IMR-90 (cell line): ENCODE measurements around the gene KIAA1614. TPM values are rescaled to one million over a fixed set of nuclear protein-coding genes. Genes with fewer than 3 reads are reported as not detected.

ENCODE experiments used
- ATAC-seq: fragments of 200-7000 bp; cut with Tn5 transposase; 2 replicates; pipeline ENCODE4 v1.9.1; 2020; ENCODE audit warnings: low read depth, mild to moderate bottlenecking, moderate library complexity
- BruUV-seq: library from RNA; stranded (reverse); fragments of 400-500 nt; replicated peaks from 2 replicates; lab custom pipeline; 2021; lab: Mats Ljungman, UMichigan
- CTCF ChIA-PET: fragments of 300-600 bp; formaldehyde crosslinking; extraction: SDS; loops from one replicate; lab custom pipeline; 2021; ENCODE audit warnings: antibody characterized with exemption; lab: Yijun Ruan, JAX
- POLR2A ChIA-PET: fragments of 300-600 bp; sonication (Branson Sonifier 250); formaldehyde crosslinking; loops from one replicate; lab custom pipeline; 2022; ENCODE audit warnings: antibody characterized with exemption; ENCODE audit not compliant: unreplicated experiment; lab: Charles Lee
- DNase-seq: peaks from one replicate; pipeline ENCODE4 v3.0.0; 2013
- H2AFZ ChIP-seq: replicated peaks from 2 replicates; pipeline ENCODE3; 2013; ENCODE audit warnings: low read length, mild to moderate bottlenecking; ENCODE audit not compliant: poor library complexity
- H2AK5ac ChIP-seq: 2 replicates; pipeline ENCODE4 v1.6.1; 2013; ENCODE audit warnings: low read depth, low read length, inconsistent platforms
- H2AK9ac ChIP-seq: replicated peaks from 2 replicates; pipeline ENCODE3; 2013; ENCODE audit warnings: mild to moderate bottlenecking, low read depth, low read length, moderate library complexity; ENCODE audit not compliant: poor library complexity
- H2BK120ac ChIP-seq: 2 replicates; pipeline ENCODE4 v1.6.1; 2013; ENCODE audit warnings: low read depth, low read length, inconsistent platforms
- H2BK15ac ChIP-seq: 3 replicates; pipeline ENCODE4 v1.6.1; 2013; ENCODE audit warnings: low read depth, low read length, inconsistent platforms
- H2BK20ac ChIP-seq: 2 replicates; pipeline ENCODE4 v1.6.1; 2013; ENCODE audit warnings: low read depth, mild to moderate bottlenecking, inconsistent platforms, low read length, moderate library complexity
- H2BK5ac ChIP-seq: 2 replicates; pipeline ENCODE4 v1.6.1; 2013; ENCODE audit warnings: mild to moderate bottlenecking, low read depth, low read length, inconsistent platforms; ENCODE audit not compliant: poor library complexity, severe bottlenecking
- H3K14ac ChIP-seq: replicated peaks from 2 replicates; pipeline ENCODE4 v1.6.1; 2013; ENCODE audit warnings: low read depth, low read length, inconsistent platforms
- H3K18ac ChIP-seq: 2 replicates; pipeline ENCODE4 v1.6.1; 2013; ENCODE audit warnings: low read depth, low read length, control low read depth
- H3K23ac ChIP-seq: 2 replicates; pipeline ENCODE4 v1.6.1; 2013; ENCODE audit warnings: low read depth, low read length, inconsistent platforms
- H3K27ac ChIP-seq: 2 replicates; pipeline ENCODE4 v1.5.1; 2013; ENCODE audit warnings: mild to moderate bottlenecking, control low read depth, low read length; ENCODE audit not compliant: insufficient read depth
- H3K27me3 ChIP-seq: 2 replicates; pipeline ENCODE4 v1.6.1; 2013; ENCODE audit warnings: low read length; ENCODE audit not compliant: control insufficient read depth, insufficient read depth
- H3K36me3 ChIP-seq: 2 replicates; pipeline ENCODE4 v1.6.1; 2013; ENCODE audit warnings: low read length, mixed read lengths; ENCODE audit not compliant: control insufficient read depth, insufficient read depth
- H3K4ac ChIP-seq: 2 replicates; pipeline ENCODE4 v1.6.1; 2013; ENCODE audit warnings: low read depth, low read length, inconsistent platforms
- H3K4me1 ChIP-seq: 2 replicates; pipeline ENCODE4 v1.6.1; 2013; ENCODE audit warnings: low read length, mixed read lengths; ENCODE audit not compliant: control insufficient read depth, insufficient read depth
- H3K4me2 ChIP-seq: 2 replicates; pipeline ENCODE4 v1.6.1; 2013; ENCODE audit warnings: low read depth, mild to moderate bottlenecking, control low read depth, low read length, moderate library complexity
- H3K4me3 ChIP-seq: 2 replicates; pipeline ENCODE4 v1.5.1; 2013; ENCODE audit warnings: low read depth, mild to moderate bottlenecking, control low read depth, low read length, moderate library complexity; ENCODE audit not compliant: insufficient read depth
- H3K56ac ChIP-seq: 2 replicates; pipeline ENCODE4 v1.6.1; 2013; ENCODE audit warnings: low read length, inconsistent platforms; ENCODE audit not compliant: insufficient read depth; ENCODE audit errors: extremely low read depth
- H3K79me1 ChIP-seq, 2 experiments: 2 replicates each; pipeline ENCODE4 v1.6.1; 2013; ENCODE audit warnings: low read length in 2 of 2, inconsistent platforms in 1 of 2, low read depth in 1 of 2
- H3K9ac ChIP-seq: 2 replicates; pipeline ENCODE4 v1.6.1; 2013; ENCODE audit warnings: low read depth, low read length, control low read depth
- H3K9me1 ChIP-seq: 2 replicates; pipeline ENCODE4 v1.6.1; 2013; ENCODE audit warnings: low read length, inconsistent platforms; ENCODE audit not compliant: insufficient read depth
- H3K9me3 ChIP-seq: 2 replicates; pipeline ENCODE4 v1.6.1; 2013; ENCODE audit warnings: low read length; ENCODE audit not compliant: control insufficient read depth, insufficient read depth
- H4K20me1 ChIP-seq: 2 replicates; pipeline ENCODE4 v1.6.1; 2013; ENCODE audit warnings: low read length, inconsistent platforms; ENCODE audit not compliant: insufficient read depth
- H4K5ac ChIP-seq: 2 replicates; pipeline ENCODE4 v1.6.1; 2013; ENCODE audit warnings: mild to moderate bottlenecking, low read depth, low read length, control low read depth
- H4K8ac ChIP-seq, 2 experiments: 2 replicates each; pipeline ENCODE4 v1.6.1; 2013; ENCODE audit warnings: low read depth in 2 of 2, low read length in 2 of 2, control low read depth in 1 of 2, inconsistent platforms in 1 of 2
- H4K91ac ChIP-seq: 2 replicates; pipeline ENCODE4 v1.6.1; 2013; ENCODE audit warnings: low read depth, low read length, inconsistent platforms; ENCODE audit not compliant: insufficient read depth
- CEBPB ChIP-seq: IDR thresholded peaks from 2 replicates; pipeline ENCODE4 v1.6.1; 2012; ENCODE audit warnings: low read depth, low read length, improper control_type of control experiment
- CHD1 ChIP-seq: IDR thresholded peaks from 2 replicates; pipeline ENCODE4 v1.6.1; 2012; ENCODE audit warnings: low read depth, low read length, improper control_type of control experiment
- CTCF ChIP-seq: conservative IDR thresholded peaks from 2 replicates; pipeline ENCODE4 v1.5.1; 2012; ENCODE audit warnings: mild to moderate bottlenecking, low read depth, low read length, improper control_type of control experiment
- FOS ChIP-seq: fragments of 150-350 bp; IDR thresholded peaks from 2 replicates; pipeline ENCODE4 v1.6.1; 2016; ENCODE audit warnings: low read depth, low read length
- MAFK ChIP-seq: IDR thresholded peaks from 2 replicates; pipeline ENCODE4 v1.6.1; 2012; ENCODE audit warnings: low read depth, low read length, improper control_type of control experiment
- MAZ ChIP-seq: IDR thresholded peaks from 2 replicates; pipeline ENCODE4 v1.6.1; 2012; ENCODE audit warnings: low read depth, mild to moderate bottlenecking, low read length, improper control_type of control experiment, moderate library complexity, borderline replicate concordance
- MXI1 ChIP-seq: IDR thresholded peaks from 2 replicates; pipeline ENCODE4 v1.6.1; 2012; ENCODE audit warnings: low read depth, mild to moderate bottlenecking, low read length, moderate library complexity, borderline replicate concordance
- NFE2L2 ChIP-seq: fragments of 150-350 bp; IDR thresholded peaks from 2 replicates; pipeline ENCODE4 v1.6.1; 2016; ENCODE audit warnings: low read depth, mild to moderate bottlenecking, low read length
- RAD21 ChIP-seq: IDR thresholded peaks from 2 replicates; pipeline ENCODE4 v1.6.1; 2012; ENCODE audit warnings: low read length, improper control_type of control experiment
- RCOR1 ChIP-seq: IDR thresholded peaks from 2 replicates; pipeline ENCODE4 v1.6.1; 2012; ENCODE audit warnings: mild to moderate bottlenecking, low read length, improper control_type of control experiment; ENCODE audit not compliant: insufficient replicate concordance
- SMC3 ChIP-seq: fragments of 150-350 bp; IDR thresholded peaks from 2 replicates; pipeline ENCODE4 v1.6.1; 2016; ENCODE audit warnings: low read depth, mild to moderate bottlenecking, antibody characterized with exemption, low read length, moderate library complexity
- WGBS, 2 experiments: methylation state at CpG; one replicate each; pipeline versions ENCODE4 v1.1.5 to v1.1.7; 2013; ENCODE audit warnings: missing lambda C conversion rate in 2 of 2; ENCODE audit not compliant: insufficient read length in 1 of 2; ENCODE audit errors: extremely low coverage in 2 of 2; 5-methylcytosine and 5-hydroxymethylcytosine counted together
- dilution Hi-C: fragments of 300-500 bp; cut with HindIII; formaldehyde crosslinking; loops from one replicate; pipeline ENCODE4 v1.14.3; 2018; ENCODE audit warnings: low sequenced_read_pairs; ENCODE audit not compliant: unreplicated experiment
- in situ Hi-C: fragments of 300-500 bp; cut with MboI; formaldehyde crosslinking; loops from 3 replicates; pipeline ENCODE4 v1.14.3; 2019; ENCODE audit warnings: low sequenced_read_pairs, inconsistent platforms, mixed read lengths
- intact Hi-C: fragments of 100-400 bp; cut with micrococcal nuclease; formaldehyde crosslinking; loops from 2 replicates; pipeline ENCODE4 v1.10.0; 2022
- polyA plus RNA-seq, 3 experiments: library from polyadenylated mRNA; depleted of rRNA; stranded (reverse); fragments of >200 nt; gene quantifications; 2 replicates each; pipeline ENCODE4 v1.2.3, GENCODE V29; 2012; ENCODE audit warnings: low replicate concordance in 1 of 3
- total RNA-seq: library from RNA; depleted of rRNA; stranded (reverse); fragments of >200 nt; gene quantifications from 2 replicates; pipeline ENCODE4 v1.2.3, GENCODE V29; 2012
- TF ChIP-seq, protein P1 (sequence below): fragments of 150-350 bp; IDR thresholded peaks from 2 replicates; pipeline ENCODE4 v1.6.1; 2016; ENCODE audit warnings: low read depth, mild to moderate bottlenecking, low read length, moderate library complexity, borderline replicate concordance
- TF ChIP-seq, protein P2 (sequence below): fragments of 150-350 bp; IDR thresholded peaks from 2 replicates; pipeline ENCODE4 v1.6.1; 2017; ENCODE audit warnings: mild to moderate bottlenecking, antibody characterized with exemption, low read length, low read depth

KIAA1614 gene
- total and polyA plus RNA-seq, 2 of the 4 experiments (the other 2 are of a cell fraction): 1.8 to 3.5 TPM

GRCh38 chr1:180909005-180909414 is 3.7 kb upstream of the KIAA1614 start:
- no peak for TF ChIP-seq RAD21
- TF ChIP-seq NFE2L2: no peak
- no peak for TF ChIP-seq CHD1
- no peak for TF ChIP-seq CTCF
- no peak for TF ChIP-seq CEBPB
- no peak for TF ChIP-seq RCOR1
- TF ChIP-seq, protein P1, sequence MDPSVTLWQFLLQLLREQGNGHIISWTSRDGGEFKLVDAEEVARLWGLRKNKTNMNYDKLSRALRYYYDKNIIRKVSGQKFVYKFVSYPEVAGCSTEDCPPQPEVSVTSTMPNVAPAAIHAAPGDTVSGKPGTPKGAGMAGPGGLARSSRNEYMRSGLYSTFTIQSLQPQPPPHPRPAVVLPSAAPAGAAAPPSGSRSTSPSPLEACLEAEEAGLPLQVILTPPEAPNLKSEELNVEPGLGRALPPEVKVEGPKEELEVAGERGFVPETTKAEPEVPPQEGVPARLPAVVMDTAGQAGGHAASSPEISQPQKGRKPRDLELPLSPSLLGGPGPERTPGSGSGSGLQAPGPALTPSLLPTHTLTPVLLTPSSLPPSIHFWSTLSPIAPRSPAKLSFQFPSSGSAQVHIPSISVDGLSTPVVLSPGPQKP: no peak
- TF ChIP-seq, protein P2, sequence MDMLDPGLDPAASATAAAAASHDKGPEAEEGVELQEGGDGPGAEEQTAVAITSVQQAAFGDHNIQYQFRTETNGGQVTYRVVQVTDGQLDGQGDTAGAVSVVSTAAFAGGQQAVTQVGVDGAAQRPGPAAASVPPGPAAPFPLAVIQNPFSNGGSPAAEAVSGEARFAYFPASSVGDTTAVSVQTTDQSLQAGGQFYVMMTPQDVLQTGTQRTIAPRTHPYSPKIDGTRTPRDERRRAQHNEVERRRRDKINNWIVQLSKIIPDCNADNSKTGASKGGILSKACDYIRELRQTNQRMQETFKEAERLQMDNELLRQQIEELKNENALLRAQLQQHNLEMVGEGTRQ: no peak
- no peak for TF ChIP-seq MAFK
- no peak for TF ChIP-seq FOS
- no peak for TF ChIP-seq MXI1
- TF ChIP-seq SMC3: no peak
- TF ChIP-seq MAZ: no peak
- no peak overlapping the region for H4K5ac ChIP-seq
- H3K4me3 ChIP-seq: no peak overlapping the region
- BruUV-seq: no TSS peak
- H3K36me3 ChIP-seq: no peaks in the 10 kb centered on the region
- H3K18ac ChIP-seq: no peak overlapping the region
- 60% methylated on average over 2 of the region's 3 CpGs; no CpG with 5 or more reads in 1 of the 2 experiments for WGBS, 2 experiments
- DNase-seq (no peak), ATAC-seq (no peak)
- peaks cover 5% of the 10 kb centered on the region for H3K4me1 ChIP-seq
- CTCF ChIA-PET: no interaction called here
- no peak overlapping the region for H2BK120ac ChIP-seq
- no peak overlapping the region for H2BK5ac ChIP-seq
- no peak overlapping the region for H2AK9ac ChIP-seq
- H3K56ac ChIP-seq: no peak overlapping the region
- no peak overlapping the region for H2AFZ ChIP-seq
- dilution Hi-C loops: no loop called here
- no peak overlapping the region for H4K91ac ChIP-seq
- peaks cover 4% of the 10 kb centered on the region; the same call in 1 of the 2 replicates for H3K9me1 ChIP-seq
- no peak overlapping the region for H2AK5ac ChIP-seq
- in situ Hi-C loops: no loop called here
- no peaks in the 10 kb centered on the region for H3K9me3 ChIP-seq
- H3K4me2 ChIP-seq: no peak overlapping the region
- no peak overlapping the region for H3K4ac ChIP-seq
- peaks cover 3 to 21% of the 10 kb centered on the region in 2 experiments; a peak in 3 of 4 replicates for H3K79me1 ChIP-seq
- no peak overlapping the region for H2BK20ac ChIP-seq
- no peaks in the 10 kb centered on the region for H4K20me1 ChIP-seq
- no peaks in the 10 kb centered on the region for H3K27me3 ChIP-seq
- intact Hi-C loops: no loop called here
- H3K23ac ChIP-seq: no peak overlapping the region
- no peak overlapping the region for H3K27ac ChIP-seq
- no peak overlapping the region for H3K14ac ChIP-seq
- no peak overlapping the region for H4K8ac ChIP-seq
- no peak overlapping the region for H2BK15ac ChIP-seq
- H3K9ac ChIP-seq: no peak overlapping the region
- POLR2A ChIA-PET: no interaction called here
